GM13977 (cell line): ENCODE results near the gene TCF7.

ENCODE experiments used
- DNase-seq: peaks from one replicate; pipeline ENCODE4 v3.0.0; 2012; ENCODE audit warnings: low spot score
- in situ Hi-C: fragments of 300-500 bp; cut with MboI; formaldehyde crosslinking; loops from one replicate; pipeline ENCODE4 v1.12.0; 2022; ENCODE audit warnings: low sequenced_read_pairs, low pct_unique_long_range_greater_than_20kb, mixed read lengths, inconsistent platforms; ENCODE audit not compliant: unreplicated experiment
- TF ChIP-seq, protein P1 (sequence below): IDR thresholded peaks from 2 replicates; pipeline ENCODE4 v1.5.1; 2012; ENCODE audit warnings: mild to moderate bottlenecking, control low read depth; ENCODE audit not compliant: insufficient read depth; ENCODE audit errors: extremely low read depth, missing control alignments

The TCF7 gene

DNA sequence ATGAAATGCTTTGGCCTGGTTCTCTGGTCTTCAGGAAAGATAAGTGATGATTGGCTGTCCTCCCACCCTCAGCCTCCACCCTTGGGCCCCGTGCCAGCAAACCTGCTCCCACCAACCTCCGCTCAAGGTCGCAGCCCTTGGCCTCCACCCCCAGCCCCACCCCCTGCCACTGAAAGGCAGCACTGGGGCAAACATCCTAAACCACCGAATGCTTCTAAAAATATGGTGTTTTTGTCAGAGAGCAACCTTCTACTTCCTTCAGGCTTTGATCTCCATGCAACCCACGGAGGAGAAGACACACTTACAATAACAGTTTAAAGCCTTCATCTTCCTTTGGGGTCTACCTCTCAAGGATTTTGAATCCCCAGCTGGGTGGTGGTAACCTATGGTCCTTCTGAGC is 24.0 kb upstream of the TCF7 start:
- in situ Hi-C loops = loop anchor here (10.0 kb wide), 1 partner anchor 46 kb away; no protein-coding TSS in a partner anchor
- DNase-seq = no peak
- TF ChIP-seq, protein P1, sequence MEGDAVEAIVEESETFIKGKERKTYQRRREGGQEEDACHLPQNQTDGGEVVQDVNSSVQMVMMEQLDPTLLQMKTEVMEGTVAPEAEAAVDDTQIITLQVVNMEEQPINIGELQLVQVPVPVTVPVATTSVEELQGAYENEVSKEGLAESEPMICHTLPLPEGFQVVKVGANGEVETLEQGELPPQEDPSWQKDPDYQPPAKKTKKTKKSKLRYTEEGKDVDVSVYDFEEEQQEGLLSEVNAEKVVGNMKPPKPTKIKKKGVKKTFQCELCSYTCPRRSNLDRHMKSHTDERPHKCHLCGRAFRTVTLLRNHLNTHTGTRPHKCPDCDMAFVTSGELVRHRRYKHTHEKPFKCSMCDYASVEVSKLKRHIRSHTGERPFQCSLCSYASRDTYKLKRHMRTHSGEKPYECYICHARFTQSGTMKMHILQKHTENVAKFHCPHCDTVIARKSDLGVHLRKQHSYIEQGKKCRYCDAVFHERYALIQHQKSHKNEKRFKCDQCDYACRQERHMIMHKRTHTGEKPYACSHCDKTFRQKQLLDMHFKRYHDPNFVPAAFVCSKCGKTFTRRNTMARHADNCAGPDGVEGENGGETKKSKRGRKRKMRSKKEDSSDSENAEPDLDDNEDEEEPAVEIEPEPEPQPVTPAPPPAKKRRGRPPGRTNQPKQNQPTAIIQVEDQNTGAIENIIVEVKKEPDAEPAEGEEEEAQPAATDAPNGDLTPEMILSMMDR = no peak

DNA sequence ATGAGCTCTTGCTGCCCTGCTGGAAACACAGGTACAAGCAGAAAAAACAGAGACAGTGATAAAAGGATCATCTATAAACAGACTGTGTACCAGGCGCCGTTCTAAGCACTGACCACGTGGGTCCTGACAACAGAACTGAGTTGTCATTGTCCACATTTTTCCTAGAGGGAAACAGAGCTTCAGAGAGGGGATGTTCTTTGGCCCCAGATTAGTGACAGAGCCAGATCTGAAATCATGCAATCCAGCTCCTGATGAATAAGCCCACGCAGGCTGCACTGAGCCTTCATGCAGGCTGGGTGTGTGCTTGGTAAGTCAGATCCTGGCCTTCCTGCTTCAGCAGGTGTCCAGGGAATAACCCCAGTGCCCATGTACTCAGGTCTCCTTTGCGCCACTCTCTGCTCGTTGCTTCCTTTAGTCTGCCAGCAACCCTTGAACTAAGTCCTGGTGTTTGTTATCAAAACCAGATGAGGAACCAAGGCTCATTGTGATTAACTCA is 22.8 kb upstream of the TCF7 start:
- DNase-seq = no peak
- in situ Hi-C loops = loop anchor here (10.0 kb wide), 1 partner anchor 47 kb away; no protein-coding TSS in a partner anchor
- TF ChIP-seq, protein P1 = no peak

DNA sequence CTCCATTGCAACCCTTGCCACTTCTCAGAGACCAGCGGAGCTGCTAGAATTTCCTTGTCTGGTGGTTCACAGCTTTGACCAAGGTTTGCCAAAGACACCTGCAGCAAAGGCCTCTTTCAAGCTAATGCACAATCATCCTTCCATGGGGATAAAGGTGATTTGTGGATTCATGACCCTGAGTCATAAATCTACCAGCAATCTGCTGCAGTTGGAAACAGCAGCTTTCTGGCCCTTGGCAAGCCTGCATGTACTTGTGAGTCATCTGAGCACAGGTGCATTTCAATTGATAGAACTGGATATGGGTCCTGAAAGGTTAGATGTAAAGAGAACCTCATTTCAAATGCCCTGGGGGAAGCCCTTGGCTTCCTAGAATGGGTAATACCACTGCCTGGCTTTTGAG is 21.6 kb upstream of the TCF7 start:
- TF ChIP-seq, protein P1 = no peak
- no peak for DNase-seq
- in situ Hi-C loops = loop anchor here (10.0 kb wide), 1 partner anchor 48 kb away; no protein-coding TSS in a partner anchor

DNA sequence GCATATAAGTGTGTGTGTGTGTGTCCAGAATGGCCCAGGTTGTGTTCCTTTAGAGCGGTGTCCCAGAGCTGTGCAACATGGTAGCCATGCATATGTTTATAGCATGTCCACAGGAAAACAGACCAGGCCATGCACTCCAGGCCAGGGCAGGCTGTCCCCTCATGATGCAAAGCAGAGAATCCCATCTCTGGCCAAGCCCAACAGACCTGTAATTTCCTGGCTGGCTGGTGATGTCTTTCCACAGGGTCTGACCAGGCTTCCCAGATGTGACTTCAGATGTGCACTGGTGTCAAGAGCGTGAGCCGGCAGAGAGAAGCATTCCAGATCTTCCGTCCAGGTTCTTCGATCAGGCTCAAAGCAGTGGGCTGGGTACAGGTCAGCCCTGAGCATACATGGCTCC is 21.1 kb upstream of the TCF7 start:
- no peak for DNase-seq
- in situ Hi-C loops = loop anchor here (10.0 kb wide), 1 partner anchor 49 kb away; no protein-coding TSS in a partner anchor
- TF ChIP-seq, protein P1 = no peak

DNA sequence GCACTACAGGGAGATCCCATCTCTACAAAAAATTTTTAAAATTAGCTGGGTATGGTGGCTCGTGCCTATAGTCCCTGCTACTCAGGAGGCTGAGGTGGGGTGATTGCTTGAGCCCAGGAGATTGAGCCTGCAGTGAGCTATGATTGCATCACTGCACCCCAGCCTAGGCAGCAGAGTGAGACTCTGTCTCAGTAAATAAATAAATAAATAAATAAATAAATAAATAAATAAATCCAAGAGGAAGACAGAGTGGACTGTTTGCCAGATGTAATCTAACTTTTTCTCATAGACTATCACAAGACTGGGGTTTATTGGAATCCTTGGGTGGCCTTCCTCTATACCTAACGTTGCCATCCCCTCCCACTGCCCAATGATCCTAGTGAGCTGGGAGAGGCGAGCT is 19.2 kb upstream of the TCF7 start:
- TF ChIP-seq, protein P1 = no peak
- in situ Hi-C loops = loop anchor here (10.0 kb wide), 1 partner anchor 50 kb away; no protein-coding TSS in a partner anchor
- DNase-seq = no peak

DNA sequence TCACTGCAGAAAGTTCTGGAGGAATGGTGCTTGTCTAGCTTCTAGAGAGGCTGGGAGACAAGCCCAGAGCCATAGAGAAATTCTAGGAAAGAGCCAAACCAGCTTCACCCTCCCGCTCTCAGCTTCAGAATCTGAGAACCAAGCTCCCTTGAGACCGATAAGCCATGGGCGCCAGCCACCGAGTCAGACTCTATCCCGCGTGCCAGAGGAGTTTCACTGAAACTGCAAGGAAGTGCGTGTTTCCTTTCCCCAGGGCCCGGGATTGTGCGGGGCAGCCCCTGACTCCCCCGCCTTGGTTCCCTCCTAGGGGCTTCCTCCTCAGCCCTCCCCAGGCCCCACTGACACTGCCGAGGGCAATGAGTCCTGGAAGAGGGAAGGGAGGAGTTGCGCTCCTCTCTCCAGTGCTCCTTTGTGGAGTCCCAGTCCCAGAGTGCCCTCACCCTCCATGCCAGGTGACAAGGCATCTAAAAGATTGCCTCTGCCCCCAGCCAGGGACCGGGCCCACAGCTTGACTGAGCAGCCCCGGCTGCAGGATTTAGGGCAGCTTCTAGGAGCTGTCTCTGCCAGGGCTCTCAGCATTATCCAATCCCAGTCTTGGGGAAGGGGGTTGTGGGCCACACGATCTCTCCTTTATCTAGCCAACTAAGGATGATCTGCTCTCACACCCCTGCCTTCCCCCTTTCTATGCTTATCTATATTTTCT is 18.4 kb upstream of the TCF7 start:
- TF ChIP-seq, protein P1 = no peak
- DNase-seq = no peak
- in situ Hi-C loops = loop anchor here (10.0 kb wide), 1 partner anchor 51 kb away; no protein-coding TSS in a partner anchor
